ENCODE results near the gene C10orf62.
"Not testable (repeated sequence)": the region's sequence is repeated elsewhere in the genome, so short reads cannot be mapped to it uniquely, and the experiment has no call there.

C10orf62 gene

DNA sequence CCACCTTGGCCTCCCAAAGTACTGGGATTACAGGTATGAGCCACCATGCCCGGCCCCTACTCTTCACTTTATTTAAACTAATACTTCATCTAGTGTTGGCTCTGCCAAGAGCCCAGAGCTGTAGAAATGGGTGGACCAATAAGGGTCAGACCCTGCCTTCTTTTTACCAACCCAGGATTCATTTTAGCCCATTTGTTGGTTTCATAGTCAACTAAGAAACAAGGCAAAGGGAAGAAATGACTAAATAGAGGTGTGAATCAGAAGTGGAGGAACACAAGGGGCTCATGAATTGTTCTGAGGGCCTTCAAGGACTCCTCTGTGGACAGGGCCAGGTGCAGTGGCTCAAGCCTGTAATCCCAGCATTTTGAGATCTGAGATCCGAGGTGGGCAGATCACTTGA is 15.8 kb upstream of the C10orf62 start:
- no peak for DNase-seq (ENCODE audit: low spot score)
- ChIA-PET CTCF (interaction anchor here (1.0 to 3.8 kb wide), 3 partner anchors 20 to 39 kb away, joined by 3 to 30 read pairs (median 16); no protein-coding TSS in a partner anchor), POLR2A (ENCODE audit: low non-redundant PET) (interaction anchor here (0.6 kb wide), 1 partner anchor 36 kb away, joined by 3 read pairs; no protein-coding TSS in a partner anchor)
- TF ChIP-seq, protein P1, sequence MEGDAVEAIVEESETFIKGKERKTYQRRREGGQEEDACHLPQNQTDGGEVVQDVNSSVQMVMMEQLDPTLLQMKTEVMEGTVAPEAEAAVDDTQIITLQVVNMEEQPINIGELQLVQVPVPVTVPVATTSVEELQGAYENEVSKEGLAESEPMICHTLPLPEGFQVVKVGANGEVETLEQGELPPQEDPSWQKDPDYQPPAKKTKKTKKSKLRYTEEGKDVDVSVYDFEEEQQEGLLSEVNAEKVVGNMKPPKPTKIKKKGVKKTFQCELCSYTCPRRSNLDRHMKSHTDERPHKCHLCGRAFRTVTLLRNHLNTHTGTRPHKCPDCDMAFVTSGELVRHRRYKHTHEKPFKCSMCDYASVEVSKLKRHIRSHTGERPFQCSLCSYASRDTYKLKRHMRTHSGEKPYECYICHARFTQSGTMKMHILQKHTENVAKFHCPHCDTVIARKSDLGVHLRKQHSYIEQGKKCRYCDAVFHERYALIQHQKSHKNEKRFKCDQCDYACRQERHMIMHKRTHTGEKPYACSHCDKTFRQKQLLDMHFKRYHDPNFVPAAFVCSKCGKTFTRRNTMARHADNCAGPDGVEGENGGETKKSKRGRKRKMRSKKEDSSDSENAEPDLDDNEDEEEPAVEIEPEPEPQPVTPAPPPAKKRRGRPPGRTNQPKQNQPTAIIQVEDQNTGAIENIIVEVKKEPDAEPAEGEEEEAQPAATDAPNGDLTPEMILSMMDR (conservative IDR thresholded peaks at IDR 0.05; ENCODE audit: low read depth) = no peak
- peak overlapping the region; percentile 99 for H3K27ac ChIP-seq

DNA sequence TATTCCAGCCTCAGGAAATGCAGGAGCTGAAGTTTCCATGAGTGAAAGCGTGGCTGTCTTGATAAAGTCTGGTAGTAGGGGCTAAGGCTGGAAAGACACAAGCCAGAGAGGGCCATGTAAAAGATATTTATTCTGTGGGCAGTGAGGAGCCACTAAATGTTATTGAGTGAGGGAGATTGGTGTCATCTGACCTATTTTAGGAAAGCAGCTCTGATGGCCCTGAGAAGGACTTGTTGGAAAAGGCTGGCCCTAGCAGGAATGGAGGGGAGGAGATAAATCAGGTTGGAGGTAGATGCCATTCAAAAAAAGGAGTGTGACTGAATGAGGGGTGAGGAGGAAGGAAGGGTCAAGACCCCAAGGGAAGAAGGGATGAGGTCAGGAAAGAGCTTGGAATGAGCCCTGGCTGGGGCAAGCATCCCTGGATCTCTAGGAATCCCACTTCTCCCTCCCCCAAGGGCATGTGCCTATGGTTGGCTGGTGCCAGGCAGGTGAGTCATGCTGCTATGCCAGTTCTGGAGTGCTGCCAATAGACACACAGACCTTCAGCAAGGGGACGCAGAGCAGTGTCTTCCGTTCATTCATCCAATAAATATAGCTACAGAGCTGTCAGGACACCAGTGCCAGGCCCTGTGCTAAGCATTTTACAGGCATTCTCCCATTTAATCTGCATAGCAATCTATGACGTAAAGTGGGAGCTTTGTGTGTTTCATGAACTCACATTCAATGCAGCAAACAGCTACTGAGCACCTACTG is 15.0 kb upstream of the C10orf62 start:
- DNase-seq (ENCODE audit: low spot score) = peak; percentile 99
- TF ChIP-seq, protein P1 (conservative IDR thresholded peaks at IDR 0.05; ENCODE audit: low read depth) = no peak
- CTCF ChIA-PET = interaction anchor here (0.9 to 2.8 kb wide), 4 partner anchors 21 to 95 kb away, joined by 3 to 16 read pairs (median 3); no protein-coding TSS in a partner anchor
- POLR2A ChIA-PET (ENCODE audit: low non-redundant PET) = interaction anchor here (0.6 kb wide), 3 partner anchors 20 to 67 kb away, joined by 3 to 8 read pairs (median 4); no protein-coding TSS in a partner anchor
- peak overlapping the region; percentile 99 for H3K27ac ChIP-seq

DNA sequence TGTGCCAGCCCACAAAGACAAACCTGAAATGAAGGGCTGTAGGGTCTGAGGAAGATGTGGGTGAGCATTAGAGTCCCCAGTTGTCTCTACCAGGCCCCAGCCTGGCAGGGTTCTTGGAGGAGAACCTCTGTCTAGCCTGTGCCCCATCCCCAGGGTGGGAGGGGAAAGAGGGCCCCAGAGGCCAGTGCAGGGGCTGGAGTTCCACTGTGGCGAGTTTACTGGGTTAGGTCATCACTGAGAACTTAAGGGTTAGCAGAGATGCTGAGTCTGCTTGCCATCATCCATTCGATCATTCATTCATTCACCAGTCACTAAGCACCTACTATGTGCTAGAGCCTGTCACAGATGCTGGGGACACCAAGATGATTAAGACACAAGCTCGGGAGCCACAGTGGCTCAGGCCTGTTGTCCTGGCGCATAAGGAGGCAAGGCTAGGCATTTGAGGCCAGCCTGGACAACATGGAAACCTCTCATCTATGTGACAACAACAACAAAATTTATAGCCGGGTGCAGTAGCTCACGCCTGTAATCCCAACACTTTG is 14.3 kb upstream of the C10orf62 start:
- CTCF ChIA-PET = interaction anchor here (1.1 to 2.8 kb wide), 2 partner anchors 37 to 94 kb away, joined by 3 to 16 read pairs; no protein-coding TSS in a partner anchor
- H3K27ac ChIP-seq = peak overlapping the region; percentile 99
- POLR2A ChIA-PET (ENCODE audit: low non-redundant PET) = interaction anchor here (0.6 kb wide), 2 partner anchors 47 to 67 kb away, joined by 3 to 4 read pairs; no protein-coding TSS in a partner anchor
- TF ChIP-seq, protein P1 (conservative IDR thresholded peaks at IDR 0.05; ENCODE audit: low read depth) = no peak
- peak; percentile 47 for DNase-seq (ENCODE audit: low spot score)

DNA sequence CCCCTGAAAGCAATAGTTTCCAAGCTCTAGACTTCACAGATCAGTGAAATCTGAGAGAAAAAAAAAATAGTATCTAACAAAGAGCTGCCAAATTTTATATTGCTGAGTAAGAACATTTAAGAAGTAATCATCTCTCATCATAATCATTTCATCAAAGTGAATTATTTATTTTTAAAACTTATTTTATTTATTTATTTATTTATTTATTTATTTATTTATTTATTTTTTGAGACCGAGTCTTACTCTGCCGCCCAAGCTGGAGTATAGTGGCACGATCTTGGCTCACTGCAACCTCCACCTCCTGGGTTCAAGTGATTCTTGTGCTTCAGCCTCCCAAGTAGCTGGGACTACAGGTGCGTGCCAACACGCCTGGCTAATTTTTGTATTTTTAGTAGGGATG is 13.0 kb upstream of the C10orf62 start:
- H3K27ac ChIP-seq = peak overlapping the region; percentile 99
- CTCF ChIA-PET = interaction anchor here (0.5 to 2.8 kb wide), 4 partner anchors 23 to 1875 kb away, joined by 3 to 16 read pairs (median 4); no protein-coding TSS in a partner anchor
- POLR2A ChIA-PET (ENCODE audit: low non-redundant PET); DNase-seq (ENCODE audit: low spot score): not testable (repeated sequence)

DNA sequence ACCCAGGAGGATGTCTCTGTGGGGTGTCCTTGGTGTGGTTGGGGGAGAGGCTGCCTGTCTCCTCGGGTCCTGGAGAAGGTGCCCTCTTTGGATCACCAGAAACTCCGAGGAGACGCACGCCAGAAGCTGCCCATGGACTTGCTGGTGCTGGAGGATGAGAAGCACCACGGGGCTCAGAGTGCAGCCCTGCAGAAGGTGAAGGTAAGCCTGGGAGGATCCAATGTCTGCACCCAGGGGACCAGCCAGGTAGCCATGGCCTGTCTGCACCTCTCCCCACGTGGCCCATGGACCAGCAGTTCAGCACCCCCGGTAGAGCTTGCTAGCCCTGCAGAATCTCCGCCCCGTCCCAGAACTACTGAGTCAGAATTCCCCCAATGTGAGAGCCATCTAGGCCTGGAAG is 11.8 kb upstream of the C10orf62 start:
- TF ChIP-seq, protein P1 (conservative IDR thresholded peaks at IDR 0.05; ENCODE audit: low read depth) = no peak
- ChIA-PET CTCF (interaction anchor here (1.4 kb wide), 1 partner anchor 24 kb away, joined by 4 read pairs; no protein-coding TSS in a partner anchor), POLR2A (ENCODE audit: low non-redundant PET) (no interaction called here)
- H3K27ac ChIP-seq = peak overlapping the region; percentile 15; the same call in 1 of the 2 replicates
- DNase-seq (ENCODE audit: low spot score) = no peak

DNA sequence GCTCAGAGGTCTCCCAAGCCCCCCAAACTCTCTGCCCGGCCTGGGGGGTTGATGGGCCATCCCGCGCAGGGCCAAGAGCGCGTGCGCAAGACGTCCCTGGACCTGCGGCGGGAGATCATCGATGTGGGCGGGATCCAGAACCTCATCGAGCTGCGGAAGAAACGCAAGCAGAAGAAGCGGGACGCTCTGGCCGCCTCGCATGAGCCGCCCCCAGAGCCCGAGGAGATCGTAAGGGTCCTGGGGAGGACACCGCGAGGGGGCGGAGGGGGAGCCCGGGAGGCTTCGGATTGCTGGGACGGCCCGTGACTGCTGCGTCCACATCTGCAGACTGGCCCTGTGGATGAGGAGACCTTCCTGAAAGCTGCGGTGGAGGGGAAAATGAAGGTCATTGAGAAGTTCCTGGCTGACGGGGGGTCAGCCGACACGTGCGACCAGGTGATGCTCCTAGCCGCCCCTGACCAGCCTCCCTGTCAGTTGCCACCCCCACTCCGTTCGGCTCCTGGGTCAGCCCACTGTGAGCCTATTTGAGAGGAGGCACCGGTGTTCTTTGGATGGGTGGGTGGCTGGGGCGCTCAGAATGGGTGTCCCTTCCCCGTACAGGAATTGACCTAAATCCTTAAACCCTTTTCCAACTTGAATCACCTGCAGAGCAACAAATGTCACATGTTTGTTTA is 11.2 kb upstream of the C10orf62 start:
- TF ChIP-seq, protein P1 (conservative IDR thresholded peaks at IDR 0.05; ENCODE audit: low read depth) = no peak
- CTCF ChIA-PET = interaction anchor here (0.7 kb wide), 1 partner anchor 23 kb away, joined by 3 read pairs; no protein-coding TSS in a partner anchor
- POLR2A ChIA-PET (ENCODE audit: low non-redundant PET) = no interaction called here
- no peak for DNase-seq (ENCODE audit: low spot score)
- H3K27ac ChIP-seq = no peak overlapping the region

All from RWPE1 (cell line).